Measurements from ENCODE around the gene TESK2.
A peak's percentile ranks its signal among the peaks of the same experiment; 100 is the strongest.

Gene TESK2

GRCh38 chr1:45512641-45513054 lies 21.7 kb upstream of the TESK2 start:
- peak; percentile 67; the same call in 1 of the 2 replicates for TF ChIP-seq CTCF (IDR thresholded peaks at IDR 0.05; ENCODE audit: borderline replicate concordance, insufficient read depth, low read depth, low read length)
- H3K4me3 ChIP-seq (ENCODE audit: low read depth, low read length), result no peak overlapping the region

- TF ChIP-seq CTCF (IDR thresholded peaks at IDR 0.05; ENCODE audit: borderline replicate concordance, insufficient read depth, low read depth, low read length), result no peak
- H3K4me3 ChIP-seq (ENCODE audit: low read depth, low read length), result no peak overlapping the region
These were observed 20.1 kb upstream of the TESK2 start for GRCh38 chr1:45510972-45511527.

- no peak for TF ChIP-seq CTCF (IDR thresholded peaks at IDR 0.05; ENCODE audit: borderline replicate concordance, insufficient read depth, low read depth, low read length)
- no peak overlapping the region for H3K4me3 ChIP-seq (ENCODE audit: low read depth, low read length)
These were observed 19.3 kb upstream of the TESK2 start for GRCh38 chr1:45510036-45510971.

- TF ChIP-seq CTCF (IDR thresholded peaks at IDR 0.05; ENCODE audit: borderline replicate concordance, insufficient read depth, low read depth, low read length), result no peak
- H3K4me3 ChIP-seq (ENCODE audit: low read depth, low read length), result no peak overlapping the region
These were observed 17.6 kb upstream of the TESK2 start for GRCh38 chr1:45508295-45509151.

GRCh38 chr1:45507893-45508292 lies 16.9 kb upstream of the TESK2 start:
- TF ChIP-seq CTCF (IDR thresholded peaks at IDR 0.05; ENCODE audit: borderline replicate concordance, insufficient read depth, low read depth, low read length), result no peak
- H3K4me3 ChIP-seq (ENCODE audit: low read depth, low read length), result no peak overlapping the region

- TF ChIP-seq CTCF (IDR thresholded peaks at IDR 0.05; ENCODE audit: borderline replicate concordance, insufficient read depth, low read depth, low read length), result no peak
- H3K4me3 ChIP-seq (ENCODE audit: low read depth, low read length), result no peak overlapping the region
These were observed 16.2 kb upstream of the TESK2 start for GRCh38 chr1:45507195-45507594.

All from GM12875 (cell line).